GM19328 (cell line): ENCODE results near the gene LCMT2.
"Not testable (repeated sequence)": the region's sequence is repeated elsewhere in the genome, so short reads cannot be mapped to it uniquely, and the experiment has no call there.

ENCODE experiments used
- ATAC-seq: cut with Tn5 transposase; IDR thresholded peaks from one replicate; pipeline ENCODE4 v1.9.1; 2021; ENCODE audit warnings: mild to moderate bottlenecking, moderate library complexity; ENCODE audit not compliant: unreplicated experiment

Gene LCMT2

DNA sequence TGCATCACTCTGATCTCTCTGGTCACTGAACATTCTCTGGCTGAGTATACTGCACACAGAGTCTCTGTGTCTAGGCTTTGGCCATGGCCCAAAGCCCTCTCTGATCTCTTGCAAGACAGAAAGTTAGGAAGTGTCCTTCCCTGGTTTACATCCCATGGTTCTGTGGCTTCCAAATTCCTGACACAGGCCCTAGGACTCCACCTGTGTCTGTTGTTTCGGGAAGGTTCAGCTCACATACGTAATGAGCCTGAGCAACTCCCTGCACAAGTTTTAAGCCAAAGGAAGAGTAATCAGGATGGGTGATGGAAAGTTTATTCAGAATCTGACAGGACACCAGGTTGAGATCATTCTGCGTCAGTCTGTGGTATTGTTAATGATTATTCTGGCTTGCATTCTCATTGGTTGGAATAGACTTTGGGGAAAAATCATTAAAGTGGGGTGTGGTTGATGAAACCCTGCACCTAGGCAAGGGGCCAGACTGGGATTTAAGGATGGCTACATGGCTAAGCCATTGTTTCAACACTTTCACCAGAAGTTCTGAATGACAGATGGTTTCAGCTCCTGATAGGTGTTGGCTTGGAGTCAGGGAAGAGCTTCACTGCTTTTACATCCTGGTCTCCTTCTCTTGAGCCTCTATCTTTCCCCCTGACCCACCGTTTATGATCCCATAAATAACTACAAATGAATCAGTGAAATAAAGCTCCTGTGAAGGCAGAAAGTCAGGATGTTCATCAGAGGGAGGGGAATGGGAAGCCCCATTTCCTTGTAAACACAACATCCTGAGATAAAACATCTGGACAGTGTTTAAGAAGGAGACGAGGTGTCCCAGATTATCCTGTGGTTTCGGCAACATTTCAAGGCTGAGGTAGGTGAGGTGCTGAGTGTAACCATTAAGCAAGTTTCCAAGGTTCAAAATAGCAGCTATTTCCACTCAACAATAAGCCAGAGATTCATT lies 14.1 kb downstream of the LCMT2 start:
- no peak for ATAC-seq

- ATAC-seq: no peak
These were observed 16.2 kb downstream of the LCMT2 start for GRCh38 chr15:43314171-43314570.

GRCh38 chr15:43312378-43312777 lies 18.0 kb downstream of the LCMT2 start:
- ATAC-seq: no peak

GRCh38 chr15:43302205-43302817 lies 28.1 kb downstream of the LCMT2 start, which contains the start of gene TGM7:
TSS of gene TGM7 (minus strand) at chr15:43302255.
- no peak for ATAC-seq

- ATAC-seq: no peak
These were observed 30.5 kb downstream of the LCMT2 start for GRCh38 chr15:43299884-43300283.

DNA sequence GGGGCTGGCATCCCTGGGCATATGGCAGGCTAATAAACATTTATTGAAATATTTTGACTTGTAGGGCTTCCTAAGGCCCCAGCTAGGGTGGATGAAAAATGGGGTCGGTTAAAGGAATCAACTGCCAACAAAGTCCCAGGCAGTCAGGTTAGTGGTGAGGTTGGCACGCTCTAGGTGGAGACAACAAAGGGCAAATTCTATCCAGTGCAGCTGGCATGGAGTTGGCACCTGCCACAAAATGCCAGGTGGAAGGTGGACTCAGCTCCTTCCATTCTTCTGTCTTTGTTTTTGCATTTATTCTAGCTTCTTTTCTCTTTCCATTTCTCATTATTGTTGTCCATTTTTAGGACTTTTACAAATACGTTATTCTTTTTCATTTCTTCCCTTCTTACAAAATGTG lies 31.0 kb downstream of the LCMT2 start:
- ATAC-seq: no peak

DNA sequence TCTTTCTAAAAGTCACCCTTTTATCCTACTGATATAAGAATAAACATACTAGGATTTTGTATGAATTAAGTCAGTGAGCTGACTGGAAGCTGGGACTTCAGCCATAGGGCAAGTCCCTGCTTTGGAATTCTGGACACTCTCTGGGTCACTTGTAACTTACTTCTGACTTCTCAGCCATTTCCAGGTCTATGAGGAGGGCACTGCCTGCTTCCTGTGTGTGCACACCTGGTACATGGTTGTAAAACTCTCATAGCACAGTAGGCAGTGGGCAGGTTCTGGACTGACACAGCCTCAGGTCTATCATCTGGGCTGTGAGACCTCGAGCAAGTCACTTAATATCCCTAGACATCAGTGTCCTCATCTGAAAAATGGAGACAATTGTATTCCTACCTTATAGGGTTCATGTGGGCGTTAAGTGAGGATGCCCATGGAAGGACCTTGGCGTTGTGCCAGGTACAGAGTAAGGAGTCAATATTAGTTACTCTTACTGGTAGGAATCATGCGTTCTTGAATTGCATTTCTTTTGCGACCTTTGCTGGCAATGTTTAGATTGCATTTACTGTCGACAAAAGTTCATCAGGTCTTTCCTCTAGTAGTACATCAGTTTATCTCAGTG lies 36.2 kb downstream of the LCMT2 start:
- no peak for ATAC-seq

- ATAC-seq: no peak
These were observed 36.9 kb downstream of the LCMT2 start for GRCh38 chr15:43293432-43293831.

GRCh38 chr15:43292375-43293078 lies 37.8 kb downstream of the LCMT2 start:
- ATAC-seq: no peak

- not testable (repeated sequence) for ATAC-seq
These were observed 40.7 kb downstream of the LCMT2 start for GRCh38 chr15:43289656-43290055.

DNA sequence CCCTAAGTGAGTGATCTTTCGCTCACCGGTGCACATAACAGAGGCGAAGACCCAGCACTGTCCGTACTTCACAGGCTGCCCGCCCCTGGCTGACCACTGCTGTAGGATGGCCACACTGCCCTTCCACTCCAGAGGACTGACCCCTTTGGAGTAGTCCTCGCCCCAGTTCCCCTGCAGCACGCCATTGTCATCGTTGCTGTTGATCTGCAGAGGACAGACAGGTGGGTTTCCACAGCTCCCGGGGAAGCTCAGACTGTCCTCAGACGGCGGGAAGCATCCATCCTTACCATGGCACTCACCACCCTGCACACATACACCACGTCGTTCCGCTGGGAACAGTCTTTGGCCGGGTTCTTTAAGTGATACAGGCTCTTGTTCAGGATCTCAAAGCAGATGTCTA lies 43.1 kb downstream of the LCMT2 start:
- no peak for ATAC-seq

- ATAC-seq: no peak
These were observed 44.3 kb downstream of the LCMT2 start for GRCh38 chr15:43286074-43286473.

DNA sequence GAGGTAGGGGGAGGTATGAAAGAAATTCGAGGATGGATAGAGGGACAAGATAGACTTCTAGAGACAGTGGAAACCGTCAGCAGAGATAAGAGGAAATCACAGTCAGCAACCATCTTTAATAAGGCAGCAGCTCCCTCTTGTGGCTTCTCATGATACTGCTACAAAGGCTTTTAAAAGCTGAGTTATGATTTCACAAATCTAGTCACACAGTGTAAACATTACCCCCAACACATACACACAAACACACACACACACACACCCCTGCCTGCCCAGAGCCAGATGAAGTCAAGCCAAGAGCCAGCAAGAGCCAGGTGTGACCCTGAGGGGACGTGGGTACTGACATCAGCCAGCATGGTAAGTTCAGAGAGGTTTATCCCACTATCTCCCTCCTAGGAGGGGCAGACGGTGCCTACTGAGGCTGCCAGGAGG lies 44.8 kb downstream of the LCMT2 start:
- no peak for ATAC-seq

DNA sequence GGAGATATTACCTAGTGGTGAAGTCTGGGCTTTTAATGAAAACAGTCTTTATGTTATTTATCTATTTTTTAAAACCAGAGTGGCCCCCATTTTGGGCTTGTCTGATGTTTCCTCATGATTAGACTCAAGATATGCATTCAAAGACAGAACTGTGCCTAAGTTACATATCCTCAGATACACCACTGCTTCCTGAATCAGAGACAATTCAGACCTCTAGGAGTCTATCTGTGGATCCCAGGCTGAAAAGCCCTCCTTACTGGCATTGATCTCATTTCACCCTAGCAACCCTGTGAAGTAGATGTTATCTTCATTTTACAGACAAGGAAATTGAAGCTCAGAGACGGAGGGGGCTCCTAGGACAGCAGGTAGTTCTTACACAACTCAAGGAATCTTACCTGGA lies 46.8 kb downstream of the LCMT2 start:
- ATAC-seq: no peak

DNA sequence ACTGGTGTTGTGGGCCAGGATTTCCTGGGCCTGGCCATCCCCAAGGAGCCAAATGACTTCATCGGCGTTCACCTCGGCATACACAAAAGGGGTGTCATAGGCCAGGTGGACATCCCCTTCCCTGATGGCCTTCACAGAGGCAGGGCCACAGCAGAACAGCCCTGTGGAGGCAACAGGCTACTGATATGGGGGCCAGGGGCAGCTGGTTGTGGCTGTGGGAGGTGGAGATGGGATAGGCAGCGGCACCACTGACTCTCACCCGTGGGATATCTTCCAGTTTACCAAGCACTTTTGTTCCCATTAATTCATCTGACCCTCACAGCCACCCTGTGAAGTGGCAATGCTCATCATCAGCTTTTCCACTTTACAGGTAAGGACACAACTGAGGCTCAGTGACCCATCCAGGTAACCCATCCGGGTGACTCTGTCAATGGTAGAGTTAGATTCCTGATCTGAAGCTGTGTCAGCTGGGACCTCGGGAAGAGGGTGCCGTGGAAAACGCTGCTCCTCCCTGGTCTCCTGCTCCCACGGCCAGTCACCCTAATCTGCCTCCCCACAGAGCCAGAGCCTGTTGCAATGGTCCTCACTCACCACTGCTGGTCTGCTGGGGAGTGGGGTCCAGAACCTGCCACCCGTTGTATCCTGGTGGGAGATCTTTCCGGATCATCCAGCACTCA lies 48.3 kb downstream of the LCMT2 start:
- no peak for ATAC-seq

DNA sequence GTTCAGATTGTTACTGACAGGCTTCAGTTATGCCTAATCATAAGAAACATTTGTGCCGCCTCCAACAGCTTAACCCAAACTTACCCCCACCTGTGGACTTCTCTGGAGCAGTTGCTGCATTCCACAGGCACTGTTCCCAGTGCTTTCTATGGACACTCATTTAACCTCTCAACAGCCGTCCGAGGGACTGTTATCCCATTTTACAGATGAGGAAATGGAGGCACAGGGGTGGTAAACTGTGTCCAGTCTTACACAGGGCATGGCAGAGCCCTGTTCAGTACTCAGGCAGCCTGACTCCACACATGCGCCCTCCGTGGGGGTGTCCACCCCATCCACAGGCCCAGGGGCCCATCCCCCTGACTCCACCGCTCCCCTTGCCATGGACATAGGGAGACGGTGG lies 49.4 kb downstream of the LCMT2 start:
- ATAC-seq: no peak

DNA sequence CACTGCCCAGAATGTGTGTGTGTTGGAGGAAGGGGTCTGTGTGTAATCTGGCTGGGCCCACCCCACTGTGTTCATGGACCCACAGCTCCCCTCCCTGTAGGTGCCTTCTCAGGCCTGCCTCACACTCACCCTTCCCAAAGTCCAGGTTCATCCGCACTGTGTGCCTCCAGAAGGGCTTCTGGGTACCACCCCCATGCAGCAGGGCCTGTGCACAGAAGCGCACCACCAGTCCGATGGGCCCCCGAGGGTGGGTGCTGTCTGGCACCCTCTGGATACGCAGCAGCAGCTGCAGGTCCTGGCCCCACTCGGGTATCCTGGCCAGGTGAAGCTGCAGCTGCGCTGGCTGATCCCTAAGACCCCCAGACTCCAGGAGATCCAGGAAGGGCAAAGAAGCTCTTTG lies 50.9 kb downstream of the LCMT2 start:
- no peak for ATAC-seq

- ATAC-seq: no peak
These were observed 51.5 kb downstream of the LCMT2 start for GRCh38 chr15:43278869-43279268.

DNA sequence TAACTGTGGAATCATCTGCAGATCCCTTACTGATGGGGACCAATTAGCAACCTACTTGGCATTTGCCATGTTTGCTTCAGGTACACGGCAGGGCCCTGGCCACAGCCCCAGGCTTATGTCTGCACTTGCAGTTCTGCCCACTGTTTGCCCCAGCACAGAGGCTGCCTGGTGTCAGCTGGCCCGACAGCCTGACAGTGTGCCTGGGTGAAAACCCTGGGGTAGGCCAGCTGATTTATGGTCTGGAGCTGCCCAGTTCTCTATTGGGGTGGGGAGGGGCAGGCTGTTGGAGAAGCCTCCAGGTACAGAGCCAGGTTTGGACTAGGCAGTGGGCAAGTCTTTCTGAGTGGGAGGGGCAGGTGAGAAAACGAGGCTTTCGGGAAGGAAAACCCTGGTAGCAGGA lies 52.5 kb downstream of the LCMT2 start:
- ATAC-seq: no peak

DNA sequence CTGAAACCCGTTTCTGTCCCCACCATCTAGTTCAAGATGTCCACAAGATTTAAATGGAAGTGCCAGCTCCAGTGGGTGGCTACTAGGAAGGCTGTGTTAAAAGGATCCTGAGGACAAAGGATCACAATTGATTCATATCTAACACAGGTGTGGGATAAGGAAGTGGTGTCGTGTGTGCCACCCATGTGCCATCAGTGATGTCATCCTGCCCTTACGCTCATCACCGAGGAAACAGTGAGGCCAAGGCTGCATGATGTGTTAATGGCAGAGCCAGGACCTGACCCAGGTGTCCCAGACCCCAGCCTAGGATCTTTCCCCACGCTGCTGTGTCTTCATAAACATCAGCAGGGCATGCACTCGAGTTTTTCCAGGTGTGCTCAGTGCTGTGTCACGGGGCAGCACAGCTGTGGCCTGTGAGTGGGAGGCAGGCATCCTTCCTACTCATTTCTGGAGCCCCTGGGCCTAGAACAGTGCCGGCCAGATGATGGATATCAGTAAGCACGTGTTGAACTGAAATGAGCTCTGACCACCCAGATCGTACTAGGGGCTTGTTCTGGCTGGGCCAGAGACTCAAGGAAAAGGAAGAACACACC lies 53.0 kb downstream of the LCMT2 start:
- ATAC-seq: no peak
